HepG2 (cell line): ENCODE results near the gene ABHD6. TPM values are rescaled to one million over a fixed set of nuclear protein-coding genes. Genes with fewer than 3 reads are reported as not detected.

Experiments used
- ATAD3A ChIP-seq: sonication (generic); formaldehyde crosslinking; IDR thresholded peaks from 2 replicates; pipeline ENCODE4 v1.4.0; 2020; ENCODE audit warnings: missing genetic modification reagents
- ATF1 ChIP-seq: IDR thresholded peaks from 2 replicates; pipeline ENCODE4 v1.6.1; 2016; ENCODE audit warnings: mild to moderate bottlenecking, control low read depth
- ATF4 ChIP-seq, 2 experiments: fragments of 450-650 bp in 1 of 2; sonication (generic) in 1 of 2; formaldehyde crosslinking; IDR thresholded peaks; 2 replicates each; pipeline versions ENCODE4 v1.5.0 to v1.8.0; 2020 to 2022; ENCODE audit warnings: mild to moderate bottlenecking in 1 of 2, missing genetic modification reagents in 1 of 2
- ATM ChIP-seq: fragments of 450-650 bp; IDR thresholded peaks from 2 replicates; pipeline ENCODE4 v1.7.1; 2017; ENCODE audit warnings: mild to moderate bottlenecking, borderline replicate concordance
- BCL6 ChIP-seq: IDR thresholded peaks from 2 replicates; pipeline ENCODE4 v1.6.1; 2016; ENCODE audit warnings: missing genetic modification reagents, missing compliant biosample characterization
- CC2D1A ChIP-seq: sonication (generic); formaldehyde crosslinking; IDR thresholded peaks from 2 replicates; pipeline ENCODE4 v1.8.1; 2023; ENCODE audit warnings: mild to moderate bottlenecking, missing genetic modification reagents
- ERF ChIP-seq: IDR thresholded peaks from 2 replicates; pipeline ENCODE4 v1.6.1; 2018; ENCODE audit warnings: missing biosample characterization, missing genetic modification reagents
- FOXJ3 ChIP-seq: sonication (generic); formaldehyde crosslinking; IDR thresholded peaks from 2 replicates; pipeline ENCODE4 v1.4.0; 2020; ENCODE audit warnings: missing genetic modification reagents, mild to moderate bottlenecking, borderline replicate concordance
- HNRNPK ChIP-seq: fragments of 200-400 bp; formaldehyde crosslinking; IDR thresholded peaks from 2 replicates; pipeline ENCODE4 v1.6.1; 2018; ENCODE audit warnings: low read length, low read depth, moderate library complexity, mild to moderate bottlenecking; ENCODE audit not compliant: poor library complexity, severe bottlenecking
- IRF1 ChIP-seq: sonication (generic); formaldehyde crosslinking; IDR thresholded peaks from 2 replicates; pipeline ENCODE4 v1.4.0; 2020; ENCODE audit warnings: low read depth, mild to moderate bottlenecking, missing genetic modification reagents
- KAT2B ChIP-seq: fragments of 150-350 bp; IDR thresholded peaks from 2 replicates; pipeline ENCODE4 v1.6.1; 2014; ENCODE audit warnings: low read depth, low read length, borderline replicate concordance
- POGK ChIP-seq: sonication (generic); formaldehyde crosslinking; conservative IDR thresholded peaks from 2 replicates; pipeline ENCODE4 v1.8.0; 2022; ENCODE audit warnings: mild to moderate bottlenecking, moderate library complexity, missing genetic modification reagents
- SATB2 ChIP-seq: sonication (generic); formaldehyde crosslinking; IDR thresholded peaks from 2 replicates; pipeline ENCODE4 v1.5.0; 2020; ENCODE audit warnings: missing genetic modification reagents
- TRIM22 ChIP-seq: fragments of 450-650 bp; IDR thresholded peaks from 2 replicates; pipeline ENCODE4 v1.6.1; 2017
- YY1 ChIP-seq: IDR thresholded peaks from 2 replicates; pipeline ENCODE4 v1.6.1; 2011; ENCODE audit warnings: low read length, low read depth, moderate library complexity, mild to moderate bottlenecking; ENCODE audit not compliant: insufficient read depth, insufficient replicate concordance
- ZNF570 ChIP-seq: sonication (generic); formaldehyde crosslinking; IDR thresholded peaks from 2 replicates; pipeline ENCODE4 v1.4.0; 2020; ENCODE audit warnings: mild to moderate bottlenecking, missing genetic modification reagents, borderline replicate concordance
- ZNF660 ChIP-seq: sonication (generic); formaldehyde crosslinking; IDR thresholded peaks from 2 replicates; pipeline ENCODE4 v1.5.1; 2020; ENCODE audit warnings: mild to moderate bottlenecking, low read depth, missing genetic modification reagents, borderline replicate concordance
- ZNF780A ChIP-seq: sonication (generic); formaldehyde crosslinking; IDR thresholded peaks from 2 replicates; pipeline ENCODE4 v1.8.0; 2022; ENCODE audit warnings: mild to moderate bottlenecking, missing genetic modification reagents, moderate library complexity
- ZNF839 ChIP-seq: sonication (generic); formaldehyde crosslinking; IDR thresholded peaks from 2 replicates; pipeline ENCODE4 v1.4.0; 2020; ENCODE audit warnings: missing genetic modification reagents, mild to moderate bottlenecking, borderline replicate concordance
- ZNF879 ChIP-seq: sonication (generic); formaldehyde crosslinking; IDR thresholded peaks from 2 replicates; pipeline ENCODE4 v1.8.1; 2023; ENCODE audit warnings: missing genetic modification reagents
- polyA plus RNA-seq, 8 experiments: library from polyadenylated mRNA; depleted of rRNA in 3 of 8; stranded (reverse) in 7 of 8; unstranded in 1 of 8; fragments of >200 nt; fragmentation: Illumina TruSeq in 4 of 8; extraction: Trizol in 4 of 8; gene quantifications; 2 replicates each; pipeline versions ENCODE4 v1.2.1 to v1.2.3, GENCODE V29; 2011 to 2016; ENCODE audit warnings: low read depth in 4 of 8, missing spikeins in 1 of 8, mixed read lengths in 1 of 8; ENCODE audit not compliant: insufficient read depth in 1 of 8
- total RNA-seq, 5 experiments: library from RNA; depleted of rRNA; stranded (reverse); fragments of >200 nt; fragmentation: Illumina TruSeq; extraction: Trizol; gene quantifications; 2 replicates each; pipeline ENCODE4 v1.2.3, GENCODE V29; 2016; ENCODE audit warnings: low read depth in 1 of 5
- TF ChIP-seq, protein P1 (sequence below): sonication (generic); formaldehyde crosslinking; IDR thresholded peaks from 2 replicates; pipeline ENCODE4 v1.8.1; 2023; ENCODE audit warnings: mild to moderate bottlenecking, missing genetic modification reagents, borderline replicate concordance
- TF ChIP-seq, protein P2 (sequence below): sonication (generic); formaldehyde crosslinking; IDR thresholded peaks from 2 replicates; pipeline ENCODE4 v1.5.0; 2020; ENCODE audit warnings: mild to moderate bottlenecking, missing genetic modification reagents

ABHD6 gene
- total and polyA plus RNA-seq, 2 of the 13 experiments (the other 11 are each of a cell fraction or from before 2014, with no cell fraction given) = 9.0 to 17.2 TPM

- TF ChIP-seq POGK (CRISPR knock-in tag) = no peak
- no peak for TF ChIP-seq ZNF839
- no peak for TF ChIP-seq YY1
- no peak for TF ChIP-seq ATF1 (CRISPR knock-in tag)
- no peak for TF ChIP-seq ZNF660 (CRISPR knock-in tag)
- peak; percentile 56; the same call in 1 of the 2 replicates for TF ChIP-seq FOXJ3 (CRISPR knock-in tag)
- no peak for TF ChIP-seq KAT2B
- TF ChIP-seq ZNF780A (CRISPR knock-in tag) = no peak
- no peak for TF ChIP-seq IRF1 (CRISPR knock-in tag)
- TF ChIP-seq, protein P1, sequence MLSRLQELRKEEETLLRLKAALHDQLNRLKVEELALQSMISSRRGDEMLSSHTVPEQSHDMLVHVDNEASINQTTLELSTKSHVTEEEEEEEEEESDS (CRISPR knock-in tag) = no peak
- TF ChIP-seq ZNF879 (CRISPR knock-in tag) = no peak
- no peak for TF ChIP-seq ATF4 (CRISPR knock-in tag; IDR thresholded peaks at IDR 0.05)
- no peak for TF ChIP-seq ZNF570 (CRISPR knock-in tag)
- TF ChIP-seq SATB2 (CRISPR knock-in tag) = no peak
- 0 out of 2 replicates have a peak, but pooled peaks have one; percentile 53 for TF ChIP-seq BCL6
- TF ChIP-seq ERF (CRISPR knock-in tag) = no peak
- TF ChIP-seq TRIM22 = no peak
- no peak for TF ChIP-seq HNRNPK
- no peak for TF ChIP-seq ATAD3A (CRISPR knock-in tag)
- no peak for TF ChIP-seq ATM
- TF ChIP-seq, protein P2, sequence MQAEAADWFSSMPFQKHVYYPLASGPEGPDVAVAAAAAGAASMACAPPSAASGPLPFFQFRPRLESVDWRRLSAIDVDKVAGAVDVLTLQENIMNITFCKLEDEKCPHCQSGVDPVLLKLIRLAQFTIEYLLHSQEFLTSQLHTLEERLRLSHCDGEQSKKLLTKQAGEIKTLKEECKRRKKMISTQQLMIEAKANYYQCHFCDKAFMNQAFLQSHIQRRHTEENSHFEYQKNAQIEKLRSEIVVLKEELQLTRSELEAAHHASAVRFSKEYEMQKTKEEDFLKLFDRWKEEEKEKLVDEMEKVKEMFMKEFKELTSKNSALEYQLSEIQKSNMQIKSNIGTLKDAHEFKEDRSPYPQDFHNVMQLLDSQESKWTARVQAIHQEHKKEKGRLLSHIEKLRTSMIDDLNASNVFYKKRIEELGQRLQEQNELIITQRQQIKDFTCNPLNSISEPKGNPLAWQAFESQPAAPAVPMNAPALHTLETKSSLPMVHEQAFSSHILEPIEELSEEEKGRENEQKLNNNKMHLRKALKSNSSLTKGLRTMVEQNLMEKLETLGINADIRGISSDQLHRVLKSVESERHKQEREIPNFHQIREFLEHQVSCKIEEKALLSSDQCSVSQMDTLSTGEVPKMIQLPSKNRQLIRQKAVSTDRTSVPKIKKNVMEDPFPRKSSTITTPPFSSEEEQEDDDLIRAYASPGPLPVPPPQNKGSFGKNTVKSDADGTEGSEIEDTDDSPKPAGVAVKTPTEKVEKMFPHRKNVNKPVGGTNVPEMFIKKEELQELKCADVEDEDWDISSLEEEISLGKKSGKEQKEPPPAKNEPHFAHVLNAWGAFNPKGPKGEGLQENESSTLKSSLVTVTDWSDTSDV = no peak
- no peak for TF ChIP-seq CC2D1A (CRISPR knock-in tag)
Measured at GRCh38 chr3:58205981-58206380, 31.6 kb upstream of the ABHD6 start (continued).
